Measurements from ENCODE around the gene EIF1B.
A peak's percentile ranks its signal among the peaks of the same experiment; 100 is the strongest.
"Not testable (repeated sequence)": the region's sequence is repeated elsewhere in the genome, so short reads cannot be mapped to it uniquely, and the experiment has no call there.

Gene EIF1B

GRCh38 chr3:40309418-40309924 lies at the start of gene EIF1B:
TSS of gene EIF1B (plus strand) at chr3:40309707. CDS start at chr3:40309942, 235 bp downstream.
- DNase-seq, result peak; percentile 94

GRCh38 chr3:40262331-40262730 lies 47.2 kb upstream of the EIF1B start:
- no peak for DNase-seq

GRCh38 chr3:40264451-40264850 lies 45.1 kb upstream of the EIF1B start:
- DNase-seq, result no peak

- no peak for DNase-seq
These were observed 44.3 kb upstream of the EIF1B start for GRCh38 chr3:40265181-40265580.

DNA sequence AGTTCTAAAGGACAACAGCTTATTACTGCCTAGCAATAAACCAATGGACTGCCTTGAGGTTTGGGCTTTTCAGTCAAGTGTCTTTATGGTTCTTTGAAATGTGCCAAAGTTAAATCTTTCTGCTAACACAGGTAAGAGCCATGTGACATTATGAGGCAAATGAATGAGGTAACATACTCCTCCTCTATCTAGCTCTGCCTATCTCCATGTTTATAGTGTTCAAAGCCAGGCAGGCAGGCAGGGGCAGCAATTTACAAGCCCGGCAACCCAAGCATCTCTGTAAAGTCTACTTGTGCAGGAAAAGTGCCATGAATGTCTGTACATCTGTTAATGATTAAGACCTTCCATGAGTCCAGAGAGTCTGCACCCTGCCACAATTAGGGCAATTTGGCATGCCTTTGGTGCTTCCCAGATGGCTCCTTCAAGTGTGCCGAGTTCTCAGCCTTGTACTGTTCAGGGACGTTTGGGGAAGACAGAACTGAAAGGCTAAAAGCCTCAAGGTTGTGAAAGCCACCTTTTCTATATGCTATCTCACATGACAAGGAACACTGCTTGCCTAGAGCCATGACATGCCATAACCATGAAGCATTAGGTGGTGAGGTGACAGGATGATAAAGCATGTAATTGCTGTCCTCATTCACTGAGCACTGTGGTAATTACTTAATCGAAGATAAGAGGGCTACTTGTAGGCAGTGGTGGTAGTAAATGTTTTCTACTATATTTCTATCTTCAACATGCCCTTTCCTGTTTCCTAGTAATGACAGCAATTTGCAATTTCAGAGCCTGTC lies 41.4 kb upstream of the EIF1B start:
- no peak for DNase-seq

GRCh38 chr3:40268802-40269524 lies 40.5 kb upstream of the EIF1B start:
- no peak for DNase-seq

- no peak for DNase-seq
These were observed 30.7 kb upstream of the EIF1B start for GRCh38 chr3:40278791-40279190.

GRCh38 chr3:40281995-40282394 lies 27.5 kb upstream of the EIF1B start:
- DNase-seq, result no peak

- DNase-seq, result not testable (repeated sequence)
These were observed 26.4 kb upstream of the EIF1B start for GRCh38 chr3:40283057-40283456.

DNA sequence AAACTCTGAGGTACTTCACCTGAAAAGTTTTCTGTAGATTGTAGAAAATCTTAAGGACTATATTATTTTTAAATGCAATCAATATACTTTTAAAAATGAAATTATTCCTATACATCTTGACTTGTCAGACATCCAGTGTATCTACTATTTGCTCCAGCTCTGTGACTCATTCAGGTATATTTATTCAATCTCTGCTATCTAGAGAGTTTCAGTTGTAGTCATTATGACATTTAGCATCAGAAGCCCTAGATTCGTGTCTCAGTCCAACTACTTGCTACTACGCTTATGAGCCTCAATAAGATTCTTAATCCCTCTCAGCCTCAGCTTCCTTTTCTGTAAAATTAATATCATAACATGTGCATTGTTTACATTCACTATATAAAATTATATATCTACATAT lies 22.3 kb upstream of the EIF1B start:
- DNase-seq, result no peak

GRCh38 chr3:40290396-40290795 lies 19.1 kb upstream of the EIF1B start:
- DNase-seq, result no peak

GRCh38 chr3:40291471-40291870 lies 18.0 kb upstream of the EIF1B start:
- DNase-seq, result no peak

DNA sequence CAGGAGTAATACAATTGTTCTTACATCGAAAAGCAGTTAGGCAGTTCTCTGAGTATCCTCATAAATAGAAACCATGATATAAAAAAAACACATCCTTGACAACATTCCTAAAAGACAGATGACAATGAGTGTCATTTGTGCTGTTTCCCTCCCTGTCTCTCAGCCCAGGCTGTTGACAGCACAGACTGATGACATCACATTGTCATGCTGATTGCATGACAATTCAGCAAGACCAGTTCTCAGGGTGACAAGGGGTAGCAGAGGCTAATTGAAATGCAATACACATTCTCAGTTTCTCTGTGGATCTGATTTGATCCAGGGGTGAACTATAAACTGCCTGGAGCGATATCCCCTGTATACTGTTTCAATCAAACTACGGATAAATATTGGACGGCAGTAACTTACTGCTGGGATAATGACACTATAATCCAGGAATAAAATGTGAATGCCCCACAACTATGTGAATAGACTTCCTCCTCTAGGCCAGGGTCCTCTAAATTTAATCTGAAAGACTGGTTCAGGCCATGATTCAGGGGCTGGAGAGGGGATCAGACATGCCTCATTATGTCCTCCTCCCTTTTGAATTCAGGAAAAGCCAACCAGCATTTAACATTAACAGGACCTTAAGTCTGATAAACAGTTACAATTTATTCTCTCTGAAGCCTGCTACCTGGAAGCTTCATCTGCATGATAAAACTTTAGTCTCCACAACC lies 16.7 kb upstream of the EIF1B start:
- no peak for DNase-seq

- DNase-seq, result no peak
These were observed 15.1 kb upstream of the EIF1B start for GRCh38 chr3:40294434-40294833.

DNA sequence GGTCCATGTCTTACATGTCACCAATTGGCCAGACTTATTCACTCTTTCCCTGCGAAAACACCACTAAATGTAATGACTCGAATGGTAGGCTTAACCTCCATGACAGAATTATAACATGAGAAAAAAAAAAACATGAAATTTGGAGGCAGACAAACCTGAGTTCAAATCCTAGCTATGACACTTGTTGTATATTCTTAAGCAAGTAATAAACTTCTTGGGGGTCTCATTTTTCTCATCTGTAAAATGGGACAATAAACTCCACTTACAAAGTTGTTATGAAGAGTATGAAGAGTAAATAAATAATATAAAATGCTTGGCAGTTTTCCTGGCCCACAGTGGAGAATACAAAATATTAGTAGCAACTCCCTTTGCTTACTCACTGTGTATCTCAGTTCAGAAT lies 11.4 kb upstream of the EIF1B start:
- no peak for DNase-seq

DNA sequence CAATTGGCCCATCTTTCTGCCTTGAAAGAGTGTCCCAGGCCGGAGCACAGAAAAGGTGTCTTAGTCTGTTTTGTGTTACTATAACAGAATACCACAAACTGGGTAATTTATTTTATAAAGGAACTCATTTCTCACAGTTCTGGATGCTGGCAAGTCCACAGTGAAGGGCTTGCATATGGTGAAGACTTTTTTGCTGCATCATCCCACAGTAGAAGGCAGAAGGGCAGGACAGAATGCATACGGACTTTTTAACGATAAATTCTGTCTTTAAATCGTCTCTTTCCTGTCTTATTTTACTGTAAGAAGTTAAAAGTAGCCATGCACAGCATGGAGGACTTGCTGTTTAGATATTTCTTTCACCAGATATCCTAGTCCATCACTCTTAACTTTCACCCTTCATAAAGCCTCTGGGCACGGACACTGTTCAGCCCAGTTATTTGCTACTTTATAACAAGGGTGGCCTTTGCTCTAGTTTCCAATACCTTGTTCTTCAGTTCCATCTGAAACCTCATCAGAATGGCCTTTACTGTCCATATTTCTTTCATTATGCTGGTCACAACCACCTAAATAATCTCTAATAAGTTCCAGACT lies 10.3 kb upstream of the EIF1B start:
- no peak for DNase-seq

DNA sequence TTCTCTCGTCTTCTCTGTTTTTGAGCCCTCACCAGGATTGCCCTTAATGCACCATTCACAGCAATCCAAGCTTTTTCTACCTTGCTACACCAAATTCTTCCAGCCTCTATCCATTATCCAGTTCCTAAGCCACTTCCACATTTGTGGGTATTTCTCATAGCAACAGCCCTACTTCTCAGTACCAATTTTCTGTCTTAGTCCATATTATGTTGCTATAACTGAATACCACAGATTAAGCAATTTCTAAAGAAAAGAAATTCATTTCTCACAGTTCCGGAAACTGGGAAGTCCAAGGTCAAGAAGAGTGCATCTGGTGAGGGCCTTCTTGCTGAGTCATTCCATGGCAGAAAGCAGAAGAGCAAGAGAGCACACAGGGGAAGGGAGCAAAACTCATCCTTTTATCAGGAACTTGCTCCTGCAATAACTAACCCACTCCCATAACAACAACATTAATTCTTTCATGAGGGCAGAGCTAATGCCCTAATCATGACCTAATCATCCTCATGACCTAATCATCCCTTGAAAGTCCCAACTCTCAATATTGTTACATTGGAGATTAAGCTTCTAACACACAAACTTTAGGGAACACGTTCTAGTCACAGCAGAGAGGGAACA lies 9.7 kb upstream of the EIF1B start:
- no peak for DNase-seq

DNA sequence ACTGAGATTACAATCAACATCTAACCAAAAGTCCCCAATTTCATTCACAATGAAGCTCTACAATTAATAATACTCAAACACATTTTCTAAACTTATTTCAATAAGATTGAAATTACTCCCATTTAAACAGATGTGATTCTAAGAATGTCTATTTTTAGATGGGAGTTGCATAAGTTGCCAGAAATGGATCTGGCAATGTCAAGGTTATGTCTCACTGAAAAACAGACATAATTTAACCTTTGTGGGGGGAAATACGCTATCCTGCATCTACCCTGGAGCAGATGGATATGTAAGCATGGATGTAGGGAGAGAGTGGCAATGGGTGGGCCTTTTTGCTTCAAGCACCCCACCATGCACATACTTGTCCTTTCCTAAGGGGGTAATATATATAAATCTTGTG lies 6.7 kb upstream of the EIF1B start:
- DNase-seq, result no peak

DNA sequence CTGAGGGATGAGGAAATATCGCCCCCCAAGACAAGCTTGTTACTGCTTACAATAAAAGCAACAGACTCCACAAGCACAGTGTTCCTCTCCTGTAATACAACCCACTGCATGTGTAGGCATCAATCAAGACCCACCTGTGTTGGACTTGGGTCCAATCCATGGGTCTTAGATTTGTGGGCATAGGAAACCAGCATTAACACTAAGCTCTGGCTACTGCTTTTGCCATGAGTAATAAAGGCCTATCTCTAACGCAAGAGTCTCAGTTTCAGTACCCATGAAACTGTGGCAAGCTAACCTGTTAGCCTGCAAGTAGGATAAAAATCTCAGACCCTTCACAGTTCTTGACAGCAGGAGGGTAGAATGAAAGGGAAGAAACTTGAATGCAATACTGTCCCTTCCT lies 5.2 kb upstream of the EIF1B start:
- no peak for DNase-seq

DNA sequence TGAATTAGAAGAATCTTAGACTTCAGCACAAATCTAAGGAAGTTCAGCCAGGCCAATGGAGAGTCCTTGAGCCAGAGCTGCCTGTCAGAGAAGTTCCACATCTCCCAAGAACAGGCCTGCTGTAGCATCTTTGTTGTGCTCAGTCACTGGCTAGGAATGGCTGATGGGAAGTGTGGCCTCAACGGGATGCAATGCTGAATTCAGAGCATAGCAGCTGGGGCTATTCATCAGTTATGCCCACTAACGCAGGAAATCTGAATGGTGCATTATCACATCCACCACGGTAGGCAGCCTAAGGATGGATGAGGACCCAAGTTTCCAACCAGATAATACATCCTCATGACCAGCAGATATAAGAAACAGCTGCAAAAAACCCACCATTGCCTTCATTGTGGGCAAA lies 3.2 kb upstream of the EIF1B start:
- no peak for DNase-seq

DNA sequence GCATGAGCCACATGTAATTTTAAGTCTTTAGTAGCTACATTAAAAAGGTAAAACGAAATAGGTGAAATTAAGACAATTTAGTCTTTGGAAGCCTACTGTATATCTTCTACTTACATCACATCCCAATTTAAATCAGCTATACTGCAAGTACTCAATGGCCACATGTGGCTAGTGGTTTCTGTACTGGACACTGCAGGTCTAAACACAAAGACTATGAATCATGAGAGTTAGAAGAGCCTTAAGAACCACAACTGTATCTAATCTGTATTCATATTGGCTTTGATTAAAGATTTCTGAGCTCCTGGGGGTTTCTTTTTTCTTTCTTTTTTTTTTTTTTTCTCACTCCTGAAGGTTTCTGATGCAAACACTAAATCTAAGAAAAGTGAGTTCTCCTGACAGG lies 2.3 kb upstream of the EIF1B start:
- no peak for DNase-seq

DNA sequence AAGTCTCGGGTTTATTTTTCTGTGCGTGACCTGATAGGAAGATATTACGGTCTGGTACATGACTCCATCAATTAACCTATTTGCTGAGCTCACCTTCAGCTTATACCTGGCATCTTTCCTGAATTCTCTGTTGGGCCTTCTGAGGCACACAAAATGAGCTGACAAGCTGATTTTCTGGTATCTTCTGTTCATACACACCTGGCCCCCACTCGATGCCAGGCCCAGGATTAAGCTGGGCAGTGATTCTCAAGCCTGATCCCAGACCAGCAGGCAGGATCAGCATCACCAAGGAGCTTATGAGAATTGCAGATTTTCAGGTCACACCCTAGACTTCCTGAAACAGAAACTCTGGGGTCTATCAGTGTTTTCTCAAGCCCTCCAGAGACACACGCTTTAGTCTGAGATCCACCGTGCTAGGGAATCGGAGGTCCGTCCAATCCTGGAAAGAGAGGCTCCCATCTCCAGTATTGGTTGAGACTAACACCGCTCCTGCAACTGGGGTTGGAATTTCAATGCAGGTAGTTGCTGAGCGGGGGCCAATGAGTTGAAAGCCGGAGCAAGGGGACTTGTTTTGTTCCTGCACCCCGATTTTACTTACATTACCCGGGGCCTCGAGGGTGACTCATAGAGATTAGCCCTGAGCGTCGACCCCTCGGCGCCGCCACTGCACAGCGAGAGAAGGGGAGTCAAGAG lies 636 bp upstream of the EIF1B start:
- DNase-seq, result no peak

Data from NCI-H1092 (cell line).